ENCODE measurements around the gene DAPK2.

Gene DAPK2

GRCh38 chr15:64052925-64053491, 6.7 kb upstream of the DAPK2 start:
- DNase-seq, result no peak

DNA sequence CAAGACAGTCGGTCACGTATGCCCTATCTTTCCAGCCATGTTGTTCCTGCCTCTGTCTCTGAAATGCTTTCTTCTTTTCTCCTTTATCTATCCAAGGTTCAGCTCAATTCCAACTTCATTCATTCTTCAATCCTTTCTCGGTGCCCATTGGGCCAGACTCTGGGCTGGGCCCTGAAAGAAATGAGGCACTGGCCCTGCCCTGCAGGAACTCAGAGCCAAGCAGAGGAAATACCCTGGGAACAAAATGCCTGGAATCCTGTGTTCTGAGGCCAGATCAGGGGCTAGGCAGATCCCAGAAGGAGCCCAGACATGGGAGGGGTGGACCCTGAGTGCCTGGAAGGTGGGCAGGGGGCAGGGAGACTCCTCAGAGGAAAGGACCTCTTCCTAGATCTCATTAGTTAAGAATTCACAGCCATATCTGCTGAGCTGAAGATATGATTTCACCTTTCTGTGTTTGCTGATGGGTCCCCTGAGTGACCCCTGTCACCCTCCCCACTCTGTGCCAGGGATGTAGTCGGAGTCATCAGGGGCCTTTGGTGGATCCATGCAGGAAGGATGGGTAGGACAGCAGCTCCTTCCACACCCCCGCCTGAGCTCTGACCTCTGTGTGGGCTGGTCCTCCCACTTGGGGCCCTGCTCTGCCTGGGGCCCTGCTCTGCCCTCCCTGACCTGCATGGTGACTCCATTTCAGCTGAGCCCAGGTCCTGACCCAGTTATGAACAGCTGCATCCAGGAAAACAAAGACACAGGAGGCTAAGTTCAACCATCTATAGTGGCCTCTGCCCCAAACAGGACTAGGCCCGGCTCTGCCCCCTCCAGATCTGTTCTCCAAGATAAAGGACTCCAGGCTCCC, 5.3 kb upstream of the DAPK2 start:
- no peak for DNase-seq

GRCh38 chr15:64051093-64051402, 4.8 kb upstream of the DAPK2 start:
- no peak for DNase-seq

DNA sequence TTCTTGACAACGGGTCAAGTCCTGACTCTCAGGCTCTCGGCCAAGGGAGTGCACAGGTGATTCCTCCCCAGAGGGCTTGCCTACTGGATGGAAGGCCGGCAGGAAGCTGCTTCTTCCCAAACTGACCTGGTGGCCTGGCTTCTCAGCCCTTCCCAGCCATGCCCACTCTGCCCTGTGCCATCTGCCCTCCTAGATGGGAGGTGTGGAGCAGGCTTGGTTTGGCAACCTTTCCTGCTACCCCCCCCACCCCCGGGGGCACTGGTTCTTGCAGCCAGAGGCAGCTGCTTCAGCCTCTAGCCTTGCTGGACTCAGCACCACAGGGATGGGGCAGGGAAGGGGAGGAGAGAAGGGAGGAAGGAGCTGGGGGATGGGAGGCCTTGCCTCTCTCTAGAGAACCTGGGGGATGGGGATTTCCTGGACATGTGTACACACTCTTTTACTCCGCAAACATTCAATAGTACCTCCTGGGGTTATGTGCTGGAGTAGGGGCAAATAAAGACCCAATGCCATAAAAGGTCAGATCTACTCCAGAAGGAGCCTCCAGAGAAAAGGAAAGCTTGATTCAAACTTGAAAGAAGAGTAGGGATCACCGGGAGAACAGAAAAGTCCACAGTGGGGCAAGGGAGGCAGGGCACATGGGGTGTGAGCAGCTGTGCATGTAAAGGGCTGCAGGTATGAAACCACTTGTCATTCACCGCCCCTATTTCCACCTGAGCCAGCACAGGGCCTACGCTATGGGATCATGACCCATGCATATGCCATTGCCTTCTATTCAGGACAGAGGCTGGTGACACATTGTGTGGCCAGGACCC, 4.2 kb upstream of the DAPK2 start:
- DNase-seq, result no peak

- no peak for DNase-seq
These were observed 2.6 kb upstream of the DAPK2 start for GRCh38 chr15:64048781-64049460.

- no peak for DNase-seq
These were observed 388 bp downstream of the DAPK2 start for GRCh38 chr15:64045774-64046420.

GRCh38 chr15:64045101-64045435, 1.2 kb downstream of the DAPK2 start:
- no peak for DNase-seq

- DNase-seq, result no peak
These were observed 1.8 kb downstream of the DAPK2 start for GRCh38 chr15:64044300-64045100.

- DNase-seq, result no peak
These were observed 7.2 kb downstream of the DAPK2 start for GRCh38 chr15:64038878-64039610.

GRCh38 chr15:64037966-64038365, 8.3 kb downstream of the DAPK2 start:
- DNase-seq, result no peak

GRCh38 chr15:64037116-64037515, 9.2 kb downstream of the DAPK2 start:
- DNase-seq, result no peak

DNA sequence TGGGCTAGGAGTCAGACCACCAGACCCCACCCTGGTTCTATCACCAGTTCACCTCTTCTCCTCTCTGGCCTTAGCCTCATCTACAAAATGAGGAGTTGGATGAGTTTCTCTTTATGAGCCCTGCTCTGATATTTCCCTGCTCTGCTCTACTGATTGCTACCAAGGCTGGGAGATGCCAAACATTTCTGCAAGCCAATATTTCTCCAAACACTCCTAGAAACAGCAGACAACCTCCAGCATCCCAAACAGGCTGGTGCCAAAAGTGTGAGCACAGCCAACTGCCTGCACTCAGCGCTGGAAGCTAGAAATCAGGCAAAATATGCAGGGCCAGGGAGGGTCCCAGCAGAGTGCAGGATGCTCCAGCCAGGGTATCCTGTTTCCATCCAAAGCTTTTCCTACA, 10.8 kb downstream of the DAPK2 start:
- DNase-seq, result no peak

- no peak for DNase-seq
These were observed 11.8 kb downstream of the DAPK2 start for GRCh38 chr15:64034519-64034918.

DNA sequence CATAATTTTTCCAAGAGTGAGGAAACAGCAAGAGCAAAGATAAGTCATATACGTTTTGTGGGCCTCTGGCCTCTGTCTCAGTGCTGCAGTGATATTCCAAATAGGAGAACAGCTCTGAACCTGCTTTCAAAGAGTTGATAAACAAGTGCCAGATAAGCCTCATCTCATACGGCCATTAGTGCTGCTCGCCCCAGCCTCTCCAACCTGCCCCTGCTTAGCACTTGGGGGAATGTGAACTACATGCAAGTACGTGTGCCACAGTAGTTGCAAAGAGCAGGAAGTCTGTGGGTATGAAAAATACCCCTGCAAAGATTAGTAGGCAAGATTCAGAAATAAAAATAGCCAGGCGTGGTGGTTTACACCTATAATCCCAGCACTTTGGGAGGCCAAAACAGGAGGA, 14.0 kb downstream of the DAPK2 start:
- no peak for DNase-seq

- DNase-seq, result no peak
These were observed 16.2 kb downstream of the DAPK2 start for GRCh38 chr15:64030123-64030522.

DNA sequence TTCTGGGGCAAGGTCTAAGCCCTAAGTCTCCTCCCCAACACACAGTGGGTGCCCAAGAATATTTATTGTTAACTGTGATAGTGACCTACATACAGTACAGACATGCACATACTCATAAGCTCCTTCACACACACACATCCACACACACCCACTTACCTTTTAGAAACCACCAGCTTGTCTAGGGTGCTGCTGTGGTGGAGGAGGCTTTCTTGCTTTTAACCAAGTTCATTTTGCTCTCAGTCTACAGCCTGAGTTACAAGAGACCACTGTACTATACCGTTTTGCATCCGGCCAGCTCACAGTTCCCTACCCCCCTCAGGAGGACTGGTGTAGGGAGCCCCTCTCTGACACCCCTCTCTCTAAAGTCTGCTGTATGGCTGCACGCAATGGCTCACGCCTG, 16.7 kb downstream of the DAPK2 start:
- DNase-seq, result no peak

GRCh38 chr15:64029110-64029509, 17.2 kb downstream of the DAPK2 start:
- no peak for DNase-seq

GRCh38 chr15:64026591-64026990, 19.7 kb downstream of the DAPK2 start:
- DNase-seq, result no peak

GRCh38 chr15:64024172-64025050, 21.9 kb downstream of the DAPK2 start:
- DNase-seq, result no peak

- DNase-seq, result no peak
These were observed 23.1 kb downstream of the DAPK2 start for GRCh38 chr15:64023220-64023619.
